ENCODE results near the gene GGT6.

- no peak for TF ChIP-seq ARNTL (CRISPR knock-in tag; IDR thresholded peaks at IDR 0.05; ENCODE audit: borderline replicate concordance, low read depth)
- TF ChIP-seq, protein P1, sequence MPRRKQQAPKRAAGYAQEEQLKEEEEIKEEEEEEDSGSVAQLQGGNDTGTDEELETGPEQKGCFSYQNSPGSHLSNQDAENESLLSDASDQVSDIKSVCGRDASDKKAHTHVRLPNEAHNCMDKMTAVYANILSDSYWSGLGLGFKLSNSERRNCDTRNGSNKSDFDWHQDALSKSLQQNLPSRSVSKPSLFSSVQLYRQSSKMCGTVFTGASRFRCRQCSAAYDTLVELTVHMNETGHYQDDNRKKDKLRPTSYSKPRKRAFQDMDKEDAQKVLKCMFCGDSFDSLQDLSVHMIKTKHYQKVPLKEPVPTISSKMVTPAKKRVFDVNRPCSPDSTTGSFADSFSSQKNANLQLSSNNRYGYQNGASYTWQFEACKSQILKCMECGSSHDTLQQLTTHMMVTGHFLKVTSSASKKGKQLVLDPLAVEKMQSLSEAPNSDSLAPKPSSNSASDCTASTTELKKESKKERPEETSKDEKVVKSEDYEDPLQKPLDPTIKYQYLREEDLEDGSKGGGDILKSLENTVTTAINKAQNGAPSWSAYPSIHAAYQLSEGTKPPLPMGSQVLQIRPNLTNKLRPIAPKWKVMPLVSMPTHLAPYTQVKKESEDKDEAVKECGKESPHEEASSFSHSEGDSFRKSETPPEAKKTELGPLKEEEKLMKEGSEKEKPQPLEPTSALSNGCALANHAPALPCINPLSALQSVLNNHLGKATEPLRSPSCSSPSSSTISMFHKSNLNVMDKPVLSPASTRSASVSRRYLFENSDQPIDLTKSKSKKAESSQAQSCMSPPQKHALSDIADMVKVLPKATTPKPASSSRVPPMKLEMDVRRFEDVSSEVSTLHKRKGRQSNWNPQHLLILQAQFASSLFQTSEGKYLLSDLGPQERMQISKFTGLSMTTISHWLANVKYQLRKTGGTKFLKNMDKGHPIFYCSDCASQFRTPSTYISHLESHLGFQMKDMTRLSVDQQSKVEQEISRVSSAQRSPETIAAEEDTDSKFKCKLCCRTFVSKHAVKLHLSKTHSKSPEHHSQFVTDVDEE (CRISPR knock-in tag; IDR thresholded peaks at IDR 0.05): no peak
- TF ChIP-seq RARB (CRISPR knock-in tag; IDR thresholded peaks at IDR 0.05): no peak
- TF ChIP-seq OSR1 (CRISPR knock-in tag; IDR thresholded peaks at IDR 0.05): no peak
- no peak for TF ChIP-seq ZFP30 (CRISPR knock-in tag; IDR thresholded peaks at IDR 0.05)
- TF ChIP-seq CREB5 (CRISPR knock-in tag; IDR thresholded peaks at IDR 0.05; ENCODE audit: low read depth): no peak
- no peak for TF ChIP-seq GLIS3 (CRISPR knock-in tag; IDR thresholded peaks at IDR 0.05)
- no peak for TF ChIP-seq PPARA (CRISPR knock-in tag; IDR thresholded peaks at IDR 0.05; ENCODE audit: borderline replicate concordance)
- no peak for TF ChIP-seq CSDC2 (CRISPR knock-in tag; IDR thresholded peaks at IDR 0.05)
- no peak for TF ChIP-seq ZFP3 (CRISPR knock-in tag; IDR thresholded peaks at IDR 0.05)
- no peak for TF ChIP-seq ZNF8 (CRISPR knock-in tag; IDR thresholded peaks at IDR 0.05)
Observed at GRCh38 chr17:4573115-4573514, 12.7 kb upstream of the GGT6 start.

Measured in SK-N-SH treated with all-trans-retinoic acid at 6 μM for 48 hours (cell line).